Fibroblast of upper back skin (primary cell): ENCODE measurements around the gene LCP1.
"Not testable (repeated sequence)": the region's sequence is repeated elsewhere in the genome, so short reads cannot be mapped to it uniquely, and the experiment has no call there.

Source experiments
- DNase-seq: peaks from one replicate; pipeline ENCODE4 v3.0.0-alpha.2; 2013

LCP1 gene

DNA sequence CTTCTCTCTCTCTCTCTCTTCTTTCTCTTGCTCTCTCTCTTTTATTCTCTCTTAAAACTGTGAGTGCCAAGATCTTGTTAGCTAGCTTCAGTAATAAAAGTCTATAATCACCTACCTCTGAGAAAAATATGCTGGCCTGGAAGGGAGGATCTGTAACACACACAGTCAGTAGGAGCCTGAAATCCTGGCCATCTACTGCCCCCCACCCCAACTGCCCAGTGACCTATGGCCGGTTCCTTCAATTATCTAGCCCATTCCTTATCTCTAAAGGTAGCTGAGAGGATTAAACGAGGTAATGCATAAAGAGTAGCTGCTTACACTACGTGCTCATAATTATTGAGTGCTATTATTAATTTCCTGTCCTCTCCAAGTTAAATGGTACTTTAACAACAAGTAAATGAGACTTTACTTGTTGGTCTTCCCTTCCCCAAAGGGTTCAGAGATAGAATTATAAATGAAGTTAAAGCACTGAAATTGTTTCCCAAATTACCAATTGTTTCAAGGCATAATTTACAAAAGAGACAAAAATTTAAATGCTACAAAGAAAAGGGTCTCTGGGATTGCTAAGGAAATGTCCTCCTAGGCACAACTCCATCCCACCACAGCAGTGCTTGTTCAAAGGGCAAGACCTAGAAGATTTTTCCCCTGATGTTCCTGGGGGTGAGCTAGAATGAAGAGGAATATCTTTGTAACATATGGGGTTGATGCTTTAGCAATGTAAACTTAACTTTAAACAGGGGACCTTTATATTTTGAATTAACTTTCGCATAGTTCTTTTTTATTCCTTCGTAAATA lies 1.8 kb downstream of the LCP1 start:
- DNase-seq: no peak

DNA sequence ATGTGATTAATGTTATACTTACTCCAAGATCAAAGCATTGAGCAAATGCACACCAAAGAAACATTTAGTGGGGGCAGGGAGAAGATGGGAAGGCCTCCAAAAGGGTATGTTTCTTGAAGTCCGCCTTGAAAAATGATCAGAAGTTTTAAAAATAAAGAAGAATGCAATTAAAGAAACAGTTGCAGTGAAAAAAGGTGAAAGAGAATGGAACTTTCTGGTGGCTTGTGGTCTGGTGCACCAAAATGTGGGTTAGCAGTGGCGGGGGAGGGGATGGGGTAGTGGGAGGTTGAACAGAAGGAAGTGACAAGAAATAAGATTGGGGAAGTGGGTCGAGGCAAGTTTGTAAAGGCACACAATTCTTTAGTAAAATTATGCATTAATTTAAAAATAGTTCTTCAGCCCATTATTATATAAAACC lies 2.5 kb downstream of the LCP1 start:
- no peak for DNase-seq

DNA sequence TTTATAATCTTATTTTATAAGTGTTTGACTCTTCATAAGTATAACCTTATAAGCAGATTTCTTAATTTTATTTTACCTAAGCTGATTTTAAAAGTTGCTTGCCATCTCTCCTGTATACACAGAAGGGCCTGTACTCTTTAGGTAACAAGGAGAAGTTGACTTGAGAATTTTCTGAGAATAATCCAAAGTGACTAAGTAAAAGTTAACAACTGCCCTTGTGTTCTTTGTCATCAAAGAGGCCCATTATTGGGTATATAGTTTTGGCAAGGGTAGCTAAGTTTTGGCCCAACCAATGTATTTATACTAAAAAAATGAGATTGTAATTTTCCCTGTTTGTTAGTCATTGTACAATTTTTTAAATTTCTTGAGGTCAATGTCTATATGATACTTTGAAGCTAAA lies 3.2 kb downstream of the LCP1 start:
- no peak for DNase-seq

DNA sequence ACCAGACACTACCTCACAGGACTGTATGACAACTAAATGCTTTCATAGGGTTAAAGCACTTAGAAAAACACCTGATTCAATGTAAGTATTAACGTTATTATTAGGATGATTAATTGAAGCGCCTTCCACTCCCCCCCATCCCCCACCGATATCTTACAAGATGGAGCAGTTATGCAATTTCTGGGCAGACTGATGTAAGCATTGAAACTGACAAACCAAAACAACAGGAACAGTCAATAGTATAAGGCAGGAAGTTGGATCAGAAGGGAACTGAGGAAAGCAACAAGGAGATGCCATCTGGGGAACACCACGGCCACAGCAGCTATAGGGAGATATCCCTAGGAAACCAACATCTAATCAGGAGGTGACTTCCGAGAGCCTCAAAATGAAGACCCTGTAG lies 3.8 kb downstream of the LCP1 start:
- DNase-seq: no peak

DNA sequence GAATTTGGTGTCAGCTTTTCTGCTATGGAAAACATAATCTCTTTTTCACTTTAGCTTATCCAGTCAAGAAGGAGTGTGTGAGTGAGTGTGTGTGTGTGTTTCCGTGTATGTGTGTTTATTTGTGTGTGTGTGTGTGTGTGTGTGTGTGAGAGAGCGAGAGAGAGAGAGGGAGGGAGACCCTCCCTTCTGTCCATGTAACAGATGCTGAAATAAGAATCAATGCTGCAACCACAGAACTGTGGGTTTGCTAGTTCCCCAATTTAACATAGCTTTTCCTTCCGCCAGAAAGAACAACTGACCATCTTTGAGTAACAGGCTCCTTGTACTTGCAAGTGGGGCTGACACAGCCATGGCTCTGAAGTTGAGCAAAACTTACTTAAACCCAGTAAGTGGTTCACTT lies 5.2 kb downstream of the LCP1 start:
- DNase-seq: no peak

DNA sequence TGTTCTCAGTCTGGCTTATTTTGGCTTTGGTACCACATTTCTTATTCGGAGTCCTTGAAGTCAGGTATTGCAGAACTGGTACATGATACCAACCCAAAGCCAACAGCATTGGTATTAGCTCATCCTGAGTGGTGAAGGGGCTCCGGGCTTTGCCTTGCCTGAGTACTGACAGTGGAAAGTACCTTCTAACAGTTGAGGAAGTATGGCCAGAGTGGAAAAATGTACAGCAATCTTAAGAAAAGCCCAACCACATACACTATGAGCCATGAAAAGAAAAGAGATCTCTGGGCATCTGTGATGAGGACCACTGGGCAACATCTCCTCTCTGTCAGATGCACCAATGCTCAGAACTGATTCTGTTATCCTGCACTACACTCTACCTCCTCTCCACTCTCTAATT lies 8.3 kb downstream of the LCP1 start:
- DNase-seq: no peak

DNA sequence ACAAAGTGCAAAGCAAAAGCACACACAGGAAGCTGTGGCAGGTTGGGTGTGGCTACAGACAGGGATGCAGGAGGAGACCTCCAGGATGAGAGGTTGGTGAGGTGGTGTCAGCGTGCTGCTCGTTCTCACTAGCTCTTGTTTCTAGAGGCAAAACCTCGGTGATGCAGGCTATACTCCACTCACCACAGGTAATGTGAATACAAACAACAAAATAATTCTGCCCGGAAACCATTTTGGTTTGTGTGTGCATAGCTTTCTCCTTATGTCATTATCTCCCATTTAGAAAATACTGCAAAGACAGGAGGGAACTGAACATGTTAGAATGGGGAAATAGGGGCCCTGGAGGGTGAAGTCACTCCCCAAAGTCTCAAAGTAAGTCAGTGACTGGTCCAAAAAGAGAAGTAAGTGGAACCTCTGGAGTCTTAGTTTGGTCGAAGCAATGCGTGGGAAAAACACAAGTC lies 9.4 kb downstream of the LCP1 start:
- DNase-seq: no peak

DNA sequence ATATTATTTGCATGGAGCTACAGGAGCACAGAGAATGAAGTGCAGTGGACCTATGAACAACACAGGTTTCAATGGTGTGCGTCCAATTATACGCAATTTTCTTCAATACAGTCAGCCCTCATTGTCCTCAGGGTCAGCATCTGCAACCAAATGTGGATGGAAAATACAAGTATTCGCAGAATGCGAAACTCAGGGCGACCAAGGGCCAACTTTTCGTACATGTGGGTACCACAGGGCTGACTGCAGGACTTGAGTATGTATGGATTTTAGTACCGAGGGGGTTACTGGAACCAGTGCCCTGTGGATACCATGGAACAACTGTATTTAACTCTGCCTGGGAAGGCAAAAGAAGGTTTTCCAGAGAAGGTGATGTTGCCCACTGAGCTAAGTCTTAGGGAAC lies 10.2 kb downstream of the LCP1 start:
- no peak for DNase-seq

DNA sequence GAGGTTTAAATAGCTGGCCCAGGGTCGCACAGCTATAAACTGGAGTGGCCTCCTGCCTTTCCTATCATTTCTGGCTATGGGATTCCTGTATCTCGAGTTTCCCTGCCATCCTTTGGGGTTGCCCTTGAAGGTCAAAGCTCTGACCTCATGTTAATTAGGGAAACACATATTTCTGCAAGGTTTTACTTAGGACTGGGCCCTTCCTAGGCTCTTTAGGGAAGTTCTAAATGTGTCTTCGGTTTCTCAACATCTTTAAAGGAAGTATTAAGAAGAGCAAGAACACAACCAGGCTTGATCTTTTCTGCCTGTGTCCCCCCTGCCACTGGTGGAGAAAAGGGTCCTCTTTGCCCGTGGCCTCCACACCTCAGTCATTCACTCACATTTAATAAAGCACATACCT lies 10.8 kb downstream of the LCP1 start:
- no peak for DNase-seq

DNA sequence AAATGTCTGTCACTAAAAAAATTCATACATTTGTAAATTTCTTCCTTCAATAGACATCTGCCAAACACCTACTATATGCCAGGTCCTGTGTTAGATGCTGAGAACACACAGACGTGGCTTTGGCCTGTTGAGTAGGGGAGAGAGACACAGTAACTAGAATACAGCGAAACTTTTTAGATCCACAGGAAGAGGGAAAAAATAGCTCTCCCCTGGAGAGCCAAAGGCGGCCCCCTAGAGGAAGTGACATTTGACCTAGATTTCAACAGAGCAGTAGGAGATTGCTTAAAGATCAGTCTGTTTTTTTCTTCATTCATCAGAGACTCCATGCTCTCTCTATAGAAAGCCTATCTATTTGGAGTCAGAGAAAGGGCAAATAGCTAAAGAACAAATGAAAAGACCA lies 11.3 kb downstream of the LCP1 start:
- peak; percentile 32 for DNase-seq

DNA sequence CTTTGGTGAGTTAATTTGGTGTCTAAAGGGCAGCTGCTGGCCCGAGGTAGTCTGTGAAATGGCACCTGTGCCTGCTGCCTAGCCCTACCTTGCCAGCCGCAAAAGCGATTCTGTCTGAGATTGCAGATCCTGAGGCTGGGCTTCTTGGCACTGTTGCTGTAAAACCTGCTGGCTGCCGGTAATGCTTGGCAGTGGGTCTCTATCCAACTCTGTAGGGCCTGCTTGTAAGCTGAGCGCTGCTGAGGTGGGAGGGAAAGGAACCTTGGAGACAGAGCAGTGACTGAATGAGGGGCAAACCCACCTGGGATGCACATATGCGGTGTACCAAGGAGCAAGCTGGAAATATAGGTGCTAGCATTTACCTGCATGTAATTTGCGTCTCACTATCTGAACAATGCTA lies 11.7 kb downstream of the LCP1 start:
- DNase-seq: no peak

DNA sequence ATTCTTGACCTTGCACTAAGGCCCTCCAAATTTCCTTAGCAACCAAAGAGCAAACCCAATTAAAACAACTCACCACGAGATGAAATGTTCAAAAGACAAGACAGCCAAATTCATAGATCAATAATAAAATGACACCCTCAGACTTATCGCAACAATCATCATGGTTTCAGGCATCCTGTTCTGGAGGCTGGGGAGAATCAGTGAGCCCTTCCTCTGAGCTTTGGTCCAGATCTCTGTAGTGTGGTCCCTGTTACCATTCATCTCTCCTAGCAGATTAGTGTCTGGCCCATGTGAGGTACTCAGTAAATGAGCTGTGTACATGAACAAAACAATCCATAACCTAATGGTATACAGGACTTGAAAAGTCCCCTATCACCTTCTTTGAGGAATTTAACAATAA lies 12.2 kb downstream of the LCP1 start:
- no peak for DNase-seq

DNA sequence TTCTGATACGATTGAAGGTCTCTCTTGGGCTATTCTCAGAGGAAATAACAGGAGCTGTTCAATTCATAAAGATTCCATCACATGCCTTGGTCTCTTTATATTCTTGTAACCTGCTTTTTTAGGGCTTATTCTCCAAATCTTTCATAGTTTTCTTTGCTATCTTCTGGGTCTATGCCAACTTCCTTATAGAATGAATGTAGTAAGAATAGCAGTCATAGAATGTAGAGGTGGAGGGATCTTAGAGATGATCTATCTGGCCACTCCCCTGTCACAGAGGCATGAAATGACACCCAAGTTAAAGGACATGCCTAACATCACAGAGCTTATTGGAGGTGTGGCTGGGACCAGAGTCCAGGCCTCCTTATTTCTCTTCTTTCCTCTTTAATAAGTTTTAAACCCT lies 13.2 kb downstream of the LCP1 start:
- no peak for DNase-seq

DNA sequence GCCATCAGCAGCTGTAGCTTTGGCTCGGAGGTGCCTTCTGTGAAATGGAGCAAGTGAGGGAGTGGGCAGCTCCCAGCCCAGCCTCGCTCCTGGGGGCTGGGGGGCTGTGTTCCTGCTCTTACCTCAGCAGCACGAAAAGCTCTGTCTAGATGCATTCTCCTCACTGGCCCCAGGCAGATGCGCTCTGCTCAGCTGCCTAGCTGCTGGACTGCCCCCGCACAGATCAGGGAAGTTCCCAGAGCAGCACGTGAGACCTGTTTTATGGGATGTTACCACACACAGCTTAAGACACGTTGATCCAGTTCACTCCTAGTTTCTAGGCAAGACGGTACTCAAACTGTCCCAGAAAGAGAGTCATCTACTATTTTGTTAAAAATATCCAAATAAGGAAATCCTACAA lies 13.6 kb downstream of the LCP1 start:
- DNase-seq: peak; percentile 7

DNA sequence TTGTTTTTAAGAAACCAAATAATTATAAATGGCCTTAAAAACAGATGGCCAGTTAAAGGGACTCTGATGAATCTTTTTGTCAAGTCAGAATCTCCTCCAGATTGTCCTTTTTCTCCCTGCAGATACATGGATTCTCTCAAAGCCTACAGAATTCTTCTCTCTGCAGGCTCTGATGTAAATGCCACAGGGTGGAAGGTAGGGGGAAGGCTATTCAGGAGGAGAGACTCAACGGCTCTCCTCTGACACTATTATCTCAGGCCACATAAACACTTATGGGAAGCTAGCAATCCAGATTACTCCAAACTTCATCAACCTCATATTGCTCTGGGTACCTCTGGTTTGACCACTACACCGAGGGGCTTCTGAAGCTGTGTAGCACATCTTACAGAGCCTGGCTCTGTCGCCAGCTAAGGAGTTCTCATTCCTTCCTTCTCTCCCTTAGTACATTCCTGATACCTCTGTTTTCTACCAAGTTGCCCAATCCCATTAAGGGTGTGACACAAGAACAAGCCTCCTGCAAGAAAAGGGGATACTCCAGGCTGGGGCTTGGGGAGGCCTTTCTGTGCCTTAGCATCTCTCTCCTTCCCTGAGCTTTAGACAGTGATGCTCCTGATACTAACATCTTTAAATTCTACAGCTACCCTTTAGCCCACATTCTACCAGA lies 14.9 kb downstream of the LCP1 start:
- no peak for DNase-seq

DNA sequence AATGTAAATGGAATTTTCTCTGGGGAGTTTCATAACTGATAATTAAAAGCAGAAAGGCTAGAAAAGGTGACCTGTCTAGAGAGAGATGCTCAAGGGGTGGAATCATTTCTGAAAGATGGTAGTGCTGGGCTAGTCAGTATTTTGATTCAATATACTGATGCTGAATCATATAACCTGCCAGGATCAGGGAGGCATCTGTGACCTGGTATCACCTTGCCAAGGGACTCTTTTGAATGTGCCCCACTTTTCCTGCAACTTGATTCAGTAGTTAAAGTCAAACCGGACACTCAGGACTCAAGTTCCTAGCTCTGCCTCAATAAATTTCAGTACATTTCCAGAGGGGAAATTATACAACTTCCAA lies 15.8 kb downstream of the LCP1 start:
- DNase-seq: no peak

DNA sequence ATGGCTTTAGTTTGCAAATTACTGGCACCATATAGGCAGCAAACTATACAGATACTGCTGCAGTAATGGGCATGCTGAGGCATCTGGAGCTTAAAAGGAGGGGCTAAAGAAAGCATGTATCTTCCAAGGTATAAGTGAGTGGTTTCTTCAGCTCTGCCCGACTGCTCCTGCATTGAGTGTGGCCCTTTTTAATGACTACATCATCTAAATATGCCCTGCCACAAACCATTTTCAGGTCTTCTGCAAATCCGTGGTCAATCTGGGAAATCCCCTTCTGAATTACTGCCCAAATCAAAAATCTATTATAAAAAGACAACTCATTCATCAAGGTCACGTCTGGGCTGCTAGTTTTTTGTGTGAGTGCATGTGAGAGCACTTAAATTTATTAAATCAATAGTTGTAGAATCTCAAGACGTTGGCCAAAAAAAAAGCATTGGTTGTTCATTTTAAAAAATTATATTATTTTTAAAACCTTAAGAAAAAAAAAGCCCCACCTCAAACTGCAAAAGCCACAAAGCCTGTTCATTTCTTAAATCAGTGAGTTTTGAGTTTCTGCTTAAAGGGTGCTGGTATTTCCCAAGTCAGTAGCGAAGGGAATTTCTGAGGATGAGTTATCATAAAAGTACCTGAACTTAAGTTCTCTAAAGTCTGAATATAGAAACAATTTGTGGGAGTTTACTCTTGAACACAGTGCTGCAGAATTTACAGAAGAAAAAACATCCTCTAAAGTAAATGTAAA lies 16.3 kb downstream of the LCP1 start:
- DNase-seq: peak; percentile 63

DNA sequence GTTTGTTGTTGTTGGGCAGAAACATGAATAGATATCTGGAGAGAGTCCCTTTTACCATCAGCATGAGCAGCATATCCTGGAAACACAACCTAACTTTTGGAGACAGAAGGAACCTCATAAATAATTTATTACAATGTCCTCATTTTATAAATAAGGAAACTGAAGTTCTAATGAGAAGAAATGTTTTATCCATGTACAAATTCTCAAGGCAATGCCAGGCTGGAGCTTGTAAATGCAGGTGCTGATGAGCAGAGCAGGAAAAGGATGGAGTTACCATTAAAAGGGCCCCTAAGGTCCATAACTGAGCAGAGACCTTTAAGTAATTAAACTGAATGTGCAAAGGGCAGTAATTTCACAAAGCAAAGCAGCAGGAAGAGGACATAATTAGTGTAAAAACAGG lies 17.3 kb downstream of the LCP1 start:
- DNase-seq: no peak

DNA sequence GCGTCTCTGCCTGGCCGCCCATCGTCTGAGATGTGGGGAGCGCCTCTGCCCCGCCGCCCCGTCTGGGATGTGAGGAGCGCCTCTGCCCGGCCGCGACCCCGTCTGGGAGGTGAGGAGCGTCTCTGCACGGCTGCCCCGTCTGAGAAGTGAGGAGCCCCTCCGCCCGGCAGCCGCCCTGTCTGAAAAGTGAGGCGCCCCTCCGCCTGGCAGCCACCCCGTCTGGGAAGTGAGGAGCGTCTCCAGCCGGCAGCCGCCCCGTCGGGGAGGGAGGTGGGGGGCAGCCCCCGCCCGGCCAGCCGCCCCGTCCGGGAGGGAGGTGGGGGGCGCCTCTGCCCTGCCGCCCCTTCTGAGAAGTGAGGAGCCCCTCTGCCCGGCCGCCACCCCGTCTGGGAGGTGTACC lies 19.2 kb downstream of the LCP1 start:
- not testable (repeated sequence) for DNase-seq

DNA sequence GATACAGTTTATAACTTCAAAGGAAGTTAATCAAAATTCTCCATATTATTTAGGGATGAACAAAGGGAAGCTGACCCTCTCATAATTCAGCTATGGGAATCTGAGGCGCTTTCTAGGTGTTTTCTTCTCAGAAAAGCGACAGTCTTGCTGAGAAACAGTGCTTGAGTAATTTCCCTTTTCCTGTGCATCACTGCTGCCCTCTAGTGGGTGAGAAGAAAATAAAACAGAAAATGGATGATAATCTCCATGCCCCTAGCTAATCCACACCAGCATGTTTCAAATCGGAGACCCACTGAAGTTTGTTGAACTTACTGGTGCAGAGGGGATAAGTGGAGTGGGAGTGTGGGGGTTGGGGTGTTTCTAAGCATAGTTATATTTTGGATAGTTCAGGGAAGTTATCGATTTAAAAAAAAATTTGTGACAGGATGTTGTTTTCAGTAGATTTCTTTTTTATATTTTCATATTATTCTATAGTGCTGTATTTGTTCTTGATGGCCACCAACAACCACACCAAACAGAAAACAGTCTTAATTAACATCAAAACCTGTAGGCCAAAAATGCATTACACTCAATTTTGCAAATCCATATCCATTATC lies 21.4 kb downstream of the LCP1 start:
- peak; percentile 62 for DNase-seq

DNA sequence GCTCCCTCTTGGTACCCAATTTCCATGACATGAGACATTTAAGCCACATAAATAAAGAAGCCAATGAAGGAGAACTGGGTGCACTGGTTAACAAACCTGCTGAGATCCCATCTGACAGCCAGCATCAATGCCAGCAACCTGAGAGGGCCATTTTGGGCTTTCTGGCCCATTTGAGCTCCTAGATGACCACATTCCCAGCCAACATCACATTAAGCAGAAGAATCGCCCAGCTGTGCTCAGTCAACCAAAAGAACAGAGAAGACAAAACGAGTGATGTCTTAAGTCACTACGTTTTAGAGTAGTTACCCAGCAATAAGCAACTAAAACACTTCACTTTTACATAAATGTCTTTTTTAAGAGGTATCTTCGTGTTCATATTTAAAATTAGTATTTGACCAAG lies 21.9 kb downstream of the LCP1 start:
- no peak for DNase-seq

DNA sequence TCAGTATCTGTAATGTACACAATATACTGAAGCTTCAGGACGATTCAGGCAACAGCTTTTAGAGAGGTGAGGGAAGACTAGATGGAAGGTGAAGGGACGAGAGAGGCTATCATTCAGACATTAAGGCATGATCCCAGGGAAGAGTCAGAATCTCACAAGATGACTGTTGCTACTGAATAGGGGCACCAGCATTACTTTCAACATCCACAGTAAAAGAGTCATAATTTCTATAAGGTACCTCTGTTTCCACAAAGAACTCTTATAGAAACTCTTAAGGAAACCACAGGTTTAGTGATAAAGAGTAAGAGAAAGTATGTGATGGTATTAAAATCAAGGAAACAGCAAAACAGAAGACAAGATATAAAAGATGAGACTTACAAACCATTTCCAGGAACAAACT lies 23.0 kb downstream of the LCP1 start:
- DNase-seq: no peak

DNA sequence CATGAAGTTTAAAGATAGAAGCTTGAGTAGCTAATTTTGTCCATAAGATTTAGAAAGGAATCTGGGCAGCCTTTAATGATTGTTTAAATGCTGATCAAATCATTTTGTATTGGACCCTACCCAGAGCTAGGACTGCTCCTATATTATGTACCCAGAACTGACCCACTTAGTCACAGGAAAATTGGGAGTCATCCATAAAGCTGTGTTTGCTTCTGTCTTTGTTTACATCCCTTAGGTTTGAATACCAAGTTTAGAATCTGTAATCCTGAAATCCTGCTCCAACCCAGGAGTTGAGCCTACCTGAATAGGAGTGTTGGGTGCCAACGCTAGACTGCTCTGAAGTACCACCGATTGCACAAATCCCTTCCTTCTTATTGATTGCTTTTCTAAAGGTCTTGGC lies 23.8 kb downstream of the LCP1 start:
- no peak for DNase-seq
